HEK293 (cell line): Measurements from ENCODE around the gene EPHA4.

Experiments used
- ZBTB17 ChIP-seq: fragments of 450-650 bp; formaldehyde crosslinking; IDR thresholded peaks from 2 replicates; pipeline ENCODE4 v1.5.1; 2016; ENCODE audit warnings: missing biosample characterization, missing genetic modification characterization
- ZNF121 ChIP-seq: fragments of 450-650 bp; formaldehyde crosslinking; IDR thresholded peaks from 2 replicates; pipeline ENCODE4 v1.5.1; 2016; ENCODE audit warnings: missing biosample characterization, missing genetic modification characterization
- ZNF416 ChIP-seq: fragments of 450-650 bp; formaldehyde crosslinking; IDR thresholded peaks from 2 replicates; pipeline ENCODE4 v1.5.1; 2016; ENCODE audit warnings: missing biosample characterization, missing genetic modification characterization
- TF ChIP-seq, protein P1 (sequence below): fragments of 450-650 bp; formaldehyde crosslinking; IDR thresholded peaks from 2 replicates; pipeline ENCODE4 v1.5.1; 2016; ENCODE audit warnings: missing biosample characterization, missing genetic modification characterization

DNA sequence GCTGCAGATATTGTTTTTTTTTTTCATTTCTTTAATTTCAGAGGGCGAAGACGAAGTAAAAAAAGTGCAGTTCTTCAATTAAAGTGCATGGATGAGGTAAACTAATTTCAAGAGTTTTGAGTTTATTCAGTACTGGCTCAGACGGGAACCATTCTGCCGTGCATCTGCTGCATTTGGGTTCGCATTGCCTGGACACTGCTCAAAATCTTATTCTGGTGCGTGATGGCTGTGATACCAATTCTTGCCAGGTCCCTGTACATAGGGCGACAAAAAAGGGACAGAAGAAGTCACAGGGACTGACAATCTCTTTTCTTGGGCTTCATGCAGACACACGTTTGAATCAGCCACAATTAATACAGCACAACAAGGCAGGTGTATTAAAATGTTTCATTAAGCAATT, 146.2 kb downstream of the EPHA4 start:
- TF ChIP-seq, protein P1, sequence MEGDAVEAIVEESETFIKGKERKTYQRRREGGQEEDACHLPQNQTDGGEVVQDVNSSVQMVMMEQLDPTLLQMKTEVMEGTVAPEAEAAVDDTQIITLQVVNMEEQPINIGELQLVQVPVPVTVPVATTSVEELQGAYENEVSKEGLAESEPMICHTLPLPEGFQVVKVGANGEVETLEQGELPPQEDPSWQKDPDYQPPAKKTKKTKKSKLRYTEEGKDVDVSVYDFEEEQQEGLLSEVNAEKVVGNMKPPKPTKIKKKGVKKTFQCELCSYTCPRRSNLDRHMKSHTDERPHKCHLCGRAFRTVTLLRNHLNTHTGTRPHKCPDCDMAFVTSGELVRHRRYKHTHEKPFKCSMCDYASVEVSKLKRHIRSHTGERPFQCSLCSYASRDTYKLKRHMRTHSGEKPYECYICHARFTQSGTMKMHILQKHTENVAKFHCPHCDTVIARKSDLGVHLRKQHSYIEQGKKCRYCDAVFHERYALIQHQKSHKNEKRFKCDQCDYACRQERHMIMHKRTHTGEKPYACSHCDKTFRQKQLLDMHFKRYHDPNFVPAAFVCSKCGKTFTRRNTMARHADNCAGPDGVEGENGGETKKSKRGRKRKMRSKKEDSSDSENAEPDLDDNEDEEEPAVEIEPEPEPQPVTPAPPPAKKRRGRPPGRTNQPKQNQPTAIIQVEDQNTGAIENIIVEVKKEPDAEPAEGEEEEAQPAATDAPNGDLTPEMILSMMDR (tag by site-specific recombination), result no peak
- TF ChIP-seq ZNF121 (tag by site-specific recombination), result no peak
- no peak for TF ChIP-seq ZBTB17 (tag by site-specific recombination)
- TF ChIP-seq ZNF416 (tag by site-specific recombination), result no peak
